ENCODE data around the gene RTL10. TPM values are rescaled to one million over a fixed set of nuclear protein-coding genes. Genes with fewer than 3 reads are reported as not detected.

The RTL10 gene
- total and polyA plus RNA-seq, 2 experiments from 2014 or later = 13.0 to 15.9 TPM

- TF ChIP-seq EZH2 (IDR thresholded peaks at IDR 0.05; ENCODE audit: borderline replicate concordance) (no peak), EZH2phosphoT487 (IDR thresholded peaks at IDR 0.05; ENCODE audit: low read depth, severe bottlenecking, unreplicated experiment) (no peak)
- TF ChIP-seq, protein P1, sequence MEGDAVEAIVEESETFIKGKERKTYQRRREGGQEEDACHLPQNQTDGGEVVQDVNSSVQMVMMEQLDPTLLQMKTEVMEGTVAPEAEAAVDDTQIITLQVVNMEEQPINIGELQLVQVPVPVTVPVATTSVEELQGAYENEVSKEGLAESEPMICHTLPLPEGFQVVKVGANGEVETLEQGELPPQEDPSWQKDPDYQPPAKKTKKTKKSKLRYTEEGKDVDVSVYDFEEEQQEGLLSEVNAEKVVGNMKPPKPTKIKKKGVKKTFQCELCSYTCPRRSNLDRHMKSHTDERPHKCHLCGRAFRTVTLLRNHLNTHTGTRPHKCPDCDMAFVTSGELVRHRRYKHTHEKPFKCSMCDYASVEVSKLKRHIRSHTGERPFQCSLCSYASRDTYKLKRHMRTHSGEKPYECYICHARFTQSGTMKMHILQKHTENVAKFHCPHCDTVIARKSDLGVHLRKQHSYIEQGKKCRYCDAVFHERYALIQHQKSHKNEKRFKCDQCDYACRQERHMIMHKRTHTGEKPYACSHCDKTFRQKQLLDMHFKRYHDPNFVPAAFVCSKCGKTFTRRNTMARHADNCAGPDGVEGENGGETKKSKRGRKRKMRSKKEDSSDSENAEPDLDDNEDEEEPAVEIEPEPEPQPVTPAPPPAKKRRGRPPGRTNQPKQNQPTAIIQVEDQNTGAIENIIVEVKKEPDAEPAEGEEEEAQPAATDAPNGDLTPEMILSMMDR (IDR thresholded peaks at IDR 0.05; ENCODE audit: poor library complexity) = no peak
- WGBS (ENCODE audit: low lambda C conversion rate, missing lambda C conversion rate) = 77% methylated on average over 18 of the region's 23 CpGs
Observed at GRCh38 chr22:19875531-19876313, 21.0 kb upstream of the RTL10 start.

GRCh38 chr22:19875061-19875530 lies 20.4 kb upstream of the RTL10 start:
- no peaks in the 10 kb centered on the region for H3K9me3 ChIP-seq (ENCODE audit: low read depth)
- no peak overlapping the region for H3K4me3 ChIP-seq
- H3K27ac ChIP-seq = no peak overlapping the region
- H3K4me1 ChIP-seq (ENCODE audit: insufficient read depth) = peaks cover 3% of the 10 kb centered on the region
- WGBS (ENCODE audit: low lambda C conversion rate, missing lambda C conversion rate) = 91% methylated on average over 12 of the region's 12 CpGs
- no peaks in the 10 kb centered on the region for H3K79me2 ChIP-seq
- no peak overlapping the region for H2AFZ ChIP-seq
- no peaks in the 10 kb centered on the region for H3K9me2 ChIP-seq (replicated peaks; ENCODE audit: insufficient read depth)
- H3K27me3 ChIP-seq = no peaks in the 10 kb centered on the region
- H3K36me3 ChIP-seq (replicated peaks; ENCODE audit: insufficient read depth, low read depth) = no peaks in the 10 kb centered on the region
- no peak for TF ChIP-seq EZH2 (IDR thresholded peaks at IDR 0.05; ENCODE audit: borderline replicate concordance)
- TF ChIP-seq EZH2phosphoT487 (IDR thresholded peaks at IDR 0.05; ENCODE audit: low read depth, severe bottlenecking, unreplicated experiment) = no peak
- TF ChIP-seq, protein P1 (IDR thresholded peaks at IDR 0.05; ENCODE audit: poor library complexity) = no peak
- no peak overlapping the region for H3K4me2 ChIP-seq
- no peak for DNase-seq (ENCODE audit: low spot score)
- H4K20me1 ChIP-seq (ENCODE audit: insufficient read depth, poor library complexity, severe bottlenecking) = no peaks in the 10 kb centered on the region

More at GRCh38 chr22:19875531-19876313, 21.0 kb upstream of the RTL10 start:
- H3K9me2 ChIP-seq (replicated peaks; ENCODE audit: insufficient read depth) = no peaks in the 10 kb centered on the region
- no peak overlapping the region for H3K4me2 ChIP-seq
- H3K36me3 ChIP-seq (replicated peaks; ENCODE audit: insufficient read depth, low read depth) = no peaks in the 10 kb centered on the region
- H3K9me3 ChIP-seq (ENCODE audit: low read depth) = no peaks in the 10 kb centered on the region
- H3K27ac ChIP-seq = no peak overlapping the region
- no peak for DNase-seq (ENCODE audit: low spot score)
- no peaks in the 10 kb centered on the region for H3K27me3 ChIP-seq
- H3K4me1 ChIP-seq (ENCODE audit: insufficient read depth) = peaks cover 6% of the 10 kb centered on the region
- H4K20me1 ChIP-seq (ENCODE audit: insufficient read depth, poor library complexity, severe bottlenecking) = no peaks in the 10 kb centered on the region
- no peaks in the 10 kb centered on the region for H3K79me2 ChIP-seq
- H2AFZ ChIP-seq = no peak overlapping the region
- H3K4me3 ChIP-seq = no peak overlapping the region

DNA sequence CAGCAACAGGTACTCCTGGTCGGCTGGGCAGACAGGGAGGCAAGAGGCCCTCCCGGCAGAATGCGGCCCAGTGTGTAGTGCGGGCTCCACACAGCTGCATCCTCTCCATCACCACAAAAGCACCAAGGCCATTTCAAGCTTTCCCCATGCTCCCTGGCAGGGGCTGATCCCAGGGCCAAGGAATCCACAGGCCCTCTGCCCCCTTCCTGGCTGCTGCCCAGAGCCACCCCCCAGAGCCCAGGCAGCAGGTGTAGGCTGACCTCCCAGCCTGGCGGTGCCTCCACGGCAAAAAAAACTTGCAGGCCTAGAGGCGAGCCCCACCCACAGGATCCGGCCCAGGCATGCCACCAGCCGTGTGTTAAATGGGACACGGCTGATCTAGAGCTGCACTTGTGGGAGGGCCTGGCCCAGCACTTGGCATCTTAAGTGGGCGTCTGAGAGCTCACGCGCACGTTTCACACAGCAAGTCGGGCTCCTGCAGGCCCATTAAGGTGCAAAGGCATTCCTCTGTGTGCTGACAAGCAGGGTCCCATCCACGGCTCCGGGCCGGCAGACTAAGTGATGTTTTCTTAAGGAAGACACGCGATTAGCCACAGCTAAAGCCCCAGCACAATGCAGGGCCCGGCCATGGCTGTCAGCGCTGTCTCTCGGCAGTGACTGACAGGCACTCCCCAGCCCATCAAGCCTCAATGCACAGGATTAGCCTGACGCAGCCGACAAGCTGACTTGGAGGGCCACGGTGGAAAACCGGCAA lies 19.8 kb upstream of the RTL10 start:
- Histone ChIP-seq H3K9me3 (ENCODE audit: low read depth) (no peaks in the 10 kb centered on the region), H3K4me2 (no peak overlapping the region), H2AFZ (no peak overlapping the region), H3K4me3 (no peak overlapping the region), H3K9me2 (replicated peaks; ENCODE audit: insufficient read depth) (no peaks in the 10 kb centered on the region), H3K27ac (no peak overlapping the region), H3K79me2 (no peaks in the 10 kb centered on the region), H3K4me1 (ENCODE audit: insufficient read depth) (peaks cover 3% of the 10 kb centered on the region), H3K27me3 (no peaks in the 10 kb centered on the region), H3K36me3 (replicated peaks; ENCODE audit: insufficient read depth, low read depth) (no peaks in the 10 kb centered on the region), H4K20me1 (ENCODE audit: insufficient read depth, poor library complexity, severe bottlenecking) (no peaks in the 10 kb centered on the region)
- TF ChIP-seq EZH2 (IDR thresholded peaks at IDR 0.05; ENCODE audit: borderline replicate concordance) = no peak
- TF ChIP-seq, protein P1 (IDR thresholded peaks at IDR 0.05; ENCODE audit: poor library complexity) = no peak
- TF ChIP-seq EZH2phosphoT487 (IDR thresholded peaks at IDR 0.05; ENCODE audit: low read depth, severe bottlenecking, unreplicated experiment) = no peak
- 73% methylated on average over 26 of the region's 27 CpGs for WGBS (ENCODE audit: low lambda C conversion rate, missing lambda C conversion rate)
- DNase-seq (ENCODE audit: low spot score) = no peak
